H7 (cell line): Measurements from ENCODE around the gene DDX25. TPM values are rescaled to one million over a fixed set of nuclear protein-coding genes. Genes with fewer than 3 reads are reported as not detected.
"Not testable (repeated sequence)": the region's sequence is repeated elsewhere in the genome, so short reads cannot be mapped to it uniquely, and the experiment has no call there.

ENCODE experiments used
- DNase-seq: peaks from one replicate; pipeline ENCODE4 v3.0.0; 2012
- H3K27me3 ChIP-seq: 2 replicates; pipeline ENCODE4 v1.6.0; 2011; ENCODE audit warnings: mild to moderate bottlenecking, low read length; ENCODE audit not compliant: control insufficient read depth, insufficient read depth
- H3K36me3 ChIP-seq: replicated peaks from 2 replicates; pipeline ENCODE4 v1.5.1; 2011; ENCODE audit warnings: low read length; ENCODE audit not compliant: control insufficient read depth, insufficient read depth
- H3K4me3 ChIP-seq: 2 replicates; pipeline ENCODE4 v1.5.1; 2011; ENCODE audit warnings: low read depth, mild to moderate bottlenecking, control low read depth, low read length, moderate library complexity; ENCODE audit not compliant: insufficient read depth
- total RNA-seq: library from RNA; depleted of rRNA; stranded (reverse); fragments of >200 nt; shearing (Covaris generic); gene quantifications from 2 replicates; pipeline ENCODE4 v1.2.3, GENCODE V29; 2014; rRNA removed

Gene DDX25
- total RNA-seq = 6.7 and 8.5 TPM in 2 replicates

DNA sequence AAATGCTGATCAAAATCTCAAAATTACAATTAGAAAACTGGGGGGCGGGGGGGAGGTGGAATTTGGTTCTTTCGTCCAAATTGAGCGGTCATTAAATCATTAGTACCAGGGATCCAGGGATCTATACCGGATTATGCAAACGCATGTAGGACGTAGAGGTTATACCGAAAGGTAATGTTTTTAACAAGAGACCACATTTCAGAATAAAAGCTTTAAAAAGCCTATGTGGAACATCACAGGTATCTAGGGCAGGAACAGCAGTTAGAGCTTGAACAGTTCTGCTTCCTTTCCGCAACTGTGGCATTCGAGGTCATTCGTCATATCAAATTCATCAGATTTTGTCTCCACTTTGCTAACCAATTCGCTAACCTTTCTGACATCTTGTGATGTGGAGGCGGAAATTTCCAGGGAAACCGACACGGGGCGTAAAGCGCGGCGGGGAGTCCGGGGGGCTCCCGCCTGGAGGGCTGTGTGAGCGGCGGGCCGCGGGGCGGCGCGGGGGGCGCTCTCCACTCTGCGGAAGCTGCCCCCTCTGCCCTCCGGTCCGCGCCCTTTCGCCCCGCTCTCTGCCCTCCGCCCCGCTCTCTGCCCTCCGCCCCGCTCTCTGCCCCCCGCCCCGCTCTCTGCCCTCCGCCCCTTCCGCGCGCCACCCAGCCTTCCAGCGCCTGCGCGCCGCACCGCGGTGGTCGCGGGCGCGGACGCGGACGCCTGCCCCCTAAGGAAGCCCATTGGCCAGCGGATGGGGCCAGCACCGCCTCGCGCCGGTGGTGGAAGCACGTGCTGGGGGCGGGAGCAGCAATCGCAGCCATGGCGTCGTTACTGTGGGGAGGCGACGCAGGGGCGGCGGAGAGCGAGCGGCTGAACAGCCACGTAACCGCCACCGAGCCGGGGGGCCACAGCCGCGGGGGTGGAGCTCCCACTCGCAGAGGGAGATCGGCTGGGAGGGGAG is at the start of gene DDX25:
Gene DDX25, plus strand, starts transcription at position 798 of the 949 bp plus-strand sequence. Its CDS starts 10 bp downstream, at position 808.
- Histone ChIP-seq H3K36me3 (peaks cover 4% of the 10 kb centered on the region; the same call in 1 of the 2 replicates), H3K4me3 (peak within 1 kb of the TSS; percentile 52), H3K27me3 (peaks cover 15% of the 10 kb centered on the region)
- DNase-seq = peak; percentile 93

GRCh38 chr11:125857670-125858069 is 46.6 kb upstream of the DDX25 start:
- not testable (repeated sequence) for H3K4me3 ChIP-seq, DNase-seq, H3K27me3 ChIP-seq, H3K36me3 ChIP-seq

GRCh38 chr11:125862786-125863185 is 41.5 kb upstream of the DDX25 start:
- H3K4me3 ChIP-seq, H3K27me3 ChIP-seq, H3K36me3 ChIP-seq, DNase-seq: not testable (repeated sequence)

GRCh38 chr11:125865354-125865753 is 39.0 kb upstream of the DDX25 start:
- not testable (repeated sequence) for H3K27me3 ChIP-seq, H3K4me3 ChIP-seq, H3K36me3 ChIP-seq, DNase-seq

DNA sequence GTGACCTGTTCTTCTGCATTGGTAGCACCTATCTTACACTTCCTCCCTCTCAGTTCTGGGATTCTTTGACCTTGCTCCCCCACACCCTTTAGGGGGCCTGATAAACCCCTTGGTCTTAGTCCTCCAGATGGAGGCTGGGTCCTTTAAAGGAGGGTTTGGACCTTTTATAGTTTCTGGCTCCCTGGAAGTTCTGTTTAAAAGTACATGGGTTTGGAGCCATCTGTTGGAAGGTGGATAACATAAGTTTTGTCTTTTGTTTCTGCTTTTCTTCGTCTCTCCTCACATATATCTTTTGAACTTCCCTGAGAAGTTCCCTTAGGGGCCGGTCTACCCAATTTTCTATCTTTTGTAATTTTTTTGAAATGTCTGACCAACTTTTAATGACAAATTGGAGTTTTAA is 34.8 kb upstream of the DDX25 start:
- no peak overlapping the region for H3K4me3 ChIP-seq
- H3K36me3 ChIP-seq = no peaks in the 10 kb centered on the region

DNA sequence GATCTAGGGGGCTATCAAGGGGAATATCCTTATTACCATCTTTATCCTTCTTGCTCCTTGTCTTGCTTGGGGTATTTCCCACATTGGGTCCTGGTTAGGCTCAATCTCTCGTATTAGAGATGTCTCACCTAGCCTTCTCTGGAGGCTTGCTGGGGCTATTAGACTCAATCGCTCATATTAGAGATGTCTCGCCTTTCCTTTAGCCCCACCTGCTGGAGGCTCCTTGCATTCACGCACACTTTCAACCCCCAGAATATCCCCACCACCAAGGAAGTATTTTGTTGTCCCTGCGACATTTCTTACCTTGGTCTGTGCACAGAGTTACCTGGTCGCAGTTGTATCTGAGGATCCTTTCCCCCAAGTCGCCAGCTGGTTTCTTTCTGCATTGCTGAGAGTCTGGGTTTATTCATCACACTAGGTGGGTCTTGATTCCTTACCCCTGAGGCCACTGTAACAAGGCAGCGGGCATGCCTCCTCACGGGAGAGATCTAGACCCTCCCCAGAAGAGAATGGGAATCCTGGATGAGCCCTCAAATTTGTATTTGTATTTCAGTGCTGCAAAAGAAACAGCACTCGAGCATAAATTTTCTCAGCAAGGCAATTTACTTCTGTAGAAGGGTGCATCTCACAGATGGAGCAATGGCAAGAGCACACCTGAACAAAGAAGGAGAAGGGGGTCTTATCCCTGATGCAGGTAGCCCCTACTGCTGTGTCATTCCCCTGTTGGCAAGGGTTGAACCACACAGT is 32.7 kb upstream of the DDX25 start:
- Histone ChIP-seq H3K27me3 (no peaks in the 10 kb centered on the region), H3K4me3 (no peak overlapping the region), H3K36me3 (no peaks in the 10 kb centered on the region)
- DNase-seq = peak; percentile 77

More for the DNA sequence above, 34.8 kb upstream of the DDX25 start:
- no peaks in the 10 kb centered on the region for H3K27me3 ChIP-seq
- no peak for DNase-seq

DNA sequence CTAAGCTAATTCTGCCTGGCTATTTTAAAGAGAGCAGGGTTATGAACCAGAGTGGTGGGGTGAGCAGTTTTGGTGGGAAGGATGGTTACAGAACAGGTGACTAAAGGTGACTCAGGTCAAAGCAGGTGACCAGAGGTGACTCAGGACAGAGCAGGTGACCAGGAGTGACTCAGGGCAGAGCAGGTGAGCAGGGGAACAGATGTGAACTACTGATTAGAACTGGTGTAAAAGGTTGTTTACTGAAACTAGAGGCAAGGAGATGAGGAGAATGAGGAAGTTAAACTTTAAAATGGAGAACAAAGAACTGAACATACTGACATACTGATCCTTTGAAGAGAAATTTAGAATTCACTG is 32.2 kb upstream of the DDX25 start:
- Histone ChIP-seq H3K4me3 (no peak overlapping the region), H3K27me3 (no peaks in the 10 kb centered on the region), H3K36me3 (no peaks in the 10 kb centered on the region)
- no peak for DNase-seq

DNA sequence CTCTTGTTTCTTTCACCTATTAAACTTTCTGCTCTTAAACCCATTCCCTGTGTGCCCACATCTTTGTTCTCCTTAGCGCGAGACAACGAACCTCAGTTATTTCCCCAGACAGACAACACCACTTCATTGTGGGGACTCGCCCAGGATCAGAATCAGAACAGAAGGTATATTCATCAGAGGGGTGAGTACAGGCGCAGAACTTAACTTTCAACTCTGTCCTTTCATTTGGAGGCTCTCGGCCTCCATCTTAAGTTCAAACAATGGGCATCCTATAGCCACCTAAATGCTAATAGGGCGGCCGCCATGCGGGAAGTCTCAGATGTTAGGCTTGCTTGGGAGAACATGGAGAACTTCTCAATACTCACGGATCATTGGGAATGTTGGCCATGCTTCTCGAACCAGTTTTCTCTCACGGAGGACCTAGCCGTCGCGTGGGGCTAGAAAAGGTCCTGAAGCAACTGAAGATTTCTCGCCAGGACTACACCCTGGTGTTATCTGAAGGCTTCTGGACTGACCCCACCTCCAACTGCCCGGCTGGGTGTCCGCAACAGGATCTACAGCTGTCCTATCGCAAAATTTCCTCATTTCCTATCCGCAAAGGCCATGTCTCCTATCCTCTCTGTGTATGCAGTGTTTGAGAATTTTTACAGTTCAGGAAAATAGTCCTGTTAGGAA is 30.3 kb upstream of the DDX25 start:
- DNase-seq = no peak
- Histone ChIP-seq H3K4me3 (no peak overlapping the region), H3K27me3 (no peaks in the 10 kb centered on the region), H3K36me3 (no peaks in the 10 kb centered on the region)

DNA sequence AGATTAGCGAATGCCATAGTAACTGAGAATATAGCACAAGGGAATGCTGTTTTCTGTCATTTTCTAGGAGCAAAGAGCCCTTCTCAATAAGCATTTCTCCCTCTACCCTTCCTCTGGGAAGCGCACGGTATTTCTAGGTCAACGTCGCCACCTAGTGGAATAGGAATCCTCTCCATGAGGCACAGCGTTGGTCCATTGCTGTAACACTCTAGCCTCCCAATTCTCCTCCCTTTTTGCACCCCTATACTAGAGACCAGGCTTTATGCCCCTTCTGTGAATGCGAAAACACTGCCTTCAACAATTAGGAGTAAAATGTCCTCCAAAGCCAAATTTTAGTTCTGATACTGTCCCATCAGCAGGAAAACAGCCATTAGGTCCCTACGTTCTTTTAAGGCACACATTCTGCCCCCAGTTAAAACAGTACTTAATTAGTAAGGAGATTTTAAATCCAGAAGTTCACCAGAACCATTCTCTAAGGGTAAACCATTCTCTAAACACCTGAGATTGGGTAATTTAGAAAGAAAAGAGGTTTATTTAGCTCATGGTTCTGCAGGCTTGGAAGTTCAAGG is 29.7 kb upstream of the DDX25 start:
- Histone ChIP-seq H3K4me3 (no peak overlapping the region), H3K36me3 (no peaks in the 10 kb centered on the region)
- DNase-seq = peak; percentile 76

DNA sequence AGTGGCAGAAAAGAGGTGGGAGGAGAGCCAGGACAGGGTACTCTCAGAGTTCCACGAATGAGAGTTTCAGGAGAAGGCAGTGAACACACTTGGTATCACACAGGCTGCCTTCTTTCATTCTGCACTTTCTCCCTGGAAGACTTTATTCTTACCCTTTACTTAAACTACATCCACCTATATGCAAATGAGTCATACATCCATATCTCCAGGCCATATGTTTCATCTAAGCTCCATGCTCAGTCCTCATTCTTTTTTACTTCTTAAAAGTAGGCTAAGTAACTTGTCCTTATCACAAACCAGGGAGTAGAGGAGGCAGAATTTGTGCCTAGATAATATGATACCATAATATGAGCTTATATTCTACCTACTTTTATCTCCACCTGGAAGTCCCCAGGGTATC is 23.0 kb upstream of the DDX25 start:
- DNase-seq = no peak
- Histone ChIP-seq H3K36me3 (no peaks in the 10 kb centered on the region), H3K27me3 (no peaks in the 10 kb centered on the region), H3K4me3 (no peak overlapping the region)

More for the DNA sequence above, 29.7 kb upstream of the DDX25 start:
- no peaks in the 10 kb centered on the region for H3K27me3 ChIP-seq

DNA sequence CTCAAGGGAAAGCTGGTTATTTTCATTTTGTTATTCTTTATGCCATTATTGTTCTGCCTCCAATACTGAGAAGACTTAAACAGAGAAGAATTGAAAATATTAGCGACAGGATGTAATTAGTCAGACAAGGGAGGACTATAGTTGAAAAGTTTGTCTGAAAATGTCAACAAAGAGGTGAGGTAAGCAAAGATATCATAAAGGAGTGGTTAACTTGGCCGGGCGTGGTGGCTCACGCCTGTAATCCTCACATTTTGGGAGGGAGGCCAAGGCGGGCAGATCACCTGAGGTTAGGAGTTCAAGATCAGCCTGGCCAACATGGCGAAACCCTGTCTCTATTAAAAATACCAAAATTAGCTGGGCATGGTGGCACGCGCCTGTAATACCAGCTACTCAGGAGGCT is 20.9 kb upstream of the DDX25 start:
- no peak for DNase-seq
- H3K4me3 ChIP-seq = no peak overlapping the region
- H3K36me3 ChIP-seq = no peaks in the 10 kb centered on the region
- H3K27me3 ChIP-seq = peaks cover 3% of the 10 kb centered on the region; the same call in 1 of the 2 replicates

- H3K27me3 ChIP-seq = peaks cover 3% of the 10 kb centered on the region; the same call in 1 of the 2 replicates
- H3K36me3 ChIP-seq = no peaks in the 10 kb centered on the region
- peak; percentile 28 for DNase-seq
- H3K4me3 ChIP-seq = no peak overlapping the region; the same call in 1 of the 2 replicates
These were observed 17.3 kb upstream of the DDX25 start for GRCh38 chr11:125886997-125887372.

DNA sequence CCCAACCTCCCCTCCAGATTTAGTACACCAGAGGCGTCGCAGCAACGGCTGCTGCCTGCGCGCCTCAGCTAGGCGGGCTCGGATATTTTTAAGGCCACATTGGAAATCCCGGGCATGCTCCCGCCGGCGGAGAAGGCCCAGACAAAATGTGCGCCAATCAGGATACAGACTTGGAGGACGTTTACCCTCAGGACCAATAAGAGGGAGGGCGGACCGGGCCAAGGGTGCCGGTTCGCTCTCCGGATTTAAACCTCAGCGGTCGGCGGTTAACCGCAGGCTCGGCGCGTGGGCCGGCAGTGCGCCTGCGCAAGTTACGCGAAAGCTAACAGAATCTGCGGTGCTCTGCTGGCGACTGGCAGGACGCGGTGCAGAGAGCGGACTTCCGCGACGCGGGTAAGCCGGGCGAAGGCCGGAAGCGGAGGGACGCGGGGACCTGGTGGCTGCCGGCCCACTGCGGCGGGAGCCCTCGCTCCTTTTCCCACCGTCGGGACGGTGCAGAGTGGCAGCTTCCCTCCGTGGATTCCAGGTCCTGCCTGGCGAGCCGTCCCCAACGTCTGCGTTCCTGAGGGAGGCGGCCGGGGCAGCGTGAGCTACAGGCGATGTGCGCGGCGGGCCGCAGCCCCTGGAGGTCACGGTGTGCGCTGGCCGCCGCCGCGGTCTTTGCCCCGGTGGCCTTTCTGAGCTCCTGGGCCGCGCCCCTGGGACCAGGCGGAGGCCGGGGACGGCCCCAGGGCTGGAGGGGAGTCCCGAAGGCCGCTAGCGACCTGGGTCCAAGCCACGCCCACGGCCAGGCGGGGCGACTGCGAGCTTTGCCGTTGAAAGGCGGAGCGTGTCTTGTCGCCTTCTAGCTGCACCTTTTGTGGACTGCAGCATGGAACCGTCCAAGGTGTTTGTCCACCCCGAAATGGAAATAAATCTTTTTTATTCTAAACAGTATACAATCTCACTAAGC is 16.7 kb upstream of the DDX25 start, which contains the start of gene HYLS1:
Gene HYLS1, plus strand, starts transcription at position 296 of the 952 bp plus-strand sequence. CDS start 11,701 bp downstream, outside the sequence.
- DNase-seq = peak; percentile 93
- Histone ChIP-seq H3K27me3 (peaks cover 3% of the 10 kb centered on the region; the same call in 1 of the 2 replicates), H3K36me3 (no peaks in the 10 kb centered on the region), H3K4me3 (peak within 1 kb of the TSS; percentile 84)
